ENCODE data around the gene ESAM. TPM values are rescaled to one million over a fixed set of nuclear protein-coding genes. Genes with fewer than 3 reads are reported as not detected.

The ESAM gene
- polyA plus RNA-seq, 1 donor (not counting 4 experiments of a cell fraction or from before 2014, with no cell fraction given) = 0.04 TPM

DNA sequence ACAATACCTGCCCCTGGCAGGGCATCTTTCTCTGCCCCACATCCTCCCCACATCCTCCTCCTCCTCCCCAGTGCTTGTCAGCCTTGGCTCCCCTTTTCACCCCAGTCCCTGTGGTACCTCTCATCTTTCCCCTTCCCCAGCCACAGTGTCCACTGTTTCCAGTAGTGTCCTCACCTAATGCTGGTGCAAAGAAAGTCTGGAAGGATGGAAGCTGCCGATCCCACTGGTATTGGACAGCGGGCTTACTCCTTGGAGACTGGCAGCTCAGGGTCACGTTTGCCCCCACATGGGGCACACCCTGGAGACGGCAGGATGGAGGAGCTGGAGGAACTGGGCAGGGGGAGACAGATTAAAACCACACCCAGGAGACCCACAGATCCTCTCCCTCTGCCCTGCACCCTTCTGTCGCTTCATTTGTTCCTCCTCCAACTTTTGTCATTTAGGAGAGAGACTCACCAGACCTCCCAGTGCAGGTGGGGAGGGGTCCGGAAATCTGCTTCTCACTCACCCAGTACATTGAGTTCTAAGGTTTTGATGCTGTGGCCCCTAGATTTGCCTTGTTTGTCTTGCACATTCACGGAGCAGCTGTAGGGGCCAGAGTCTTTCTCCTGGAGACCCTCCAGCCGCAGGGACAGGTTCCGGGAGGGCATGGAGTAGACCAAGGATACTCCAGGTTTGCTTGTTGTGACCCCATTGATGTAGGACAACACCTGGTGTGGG lies 5.9 kb downstream of the ESAM start:
- Histone ChIP-seq H3K27ac (ENCODE audit: control insufficient read depth, insufficient read depth, low read length) (no peak overlapping the region), H3K79me2 (ENCODE audit: control insufficient read depth, insufficient read depth, low read length) (no peaks in the 10 kb centered on the region), H3K9me1 (ENCODE audit: control insufficient read depth, extremely low read depth, insufficient read depth, low read length) (no peaks in the 10 kb centered on the region), H3K36me3 (ENCODE audit: control insufficient read depth in 2 of 2, extremely low read depth in 1 of 2, insufficient read depth in 2 of 2, low read length in 2 of 2) (no peaks in the 10 kb centered on the region), H3K27me3 (ENCODE audit: control insufficient read depth, extremely low read depth, insufficient read depth, low read length) (peaks cover 83% of the 10 kb centered on the region), H3K9ac (ENCODE audit: control insufficient read depth, extremely low read depth, insufficient read depth, low read length) (no peak overlapping the region), H3K9me3 (ENCODE audit: control insufficient read depth, low read depth, low read length) (no peaks in the 10 kb centered on the region), H3K4me3 (ENCODE audit: control insufficient read depth in 2 of 3, extremely low read depth in 1 of 3, insufficient read depth in 2 of 3, low read depth in 1 of 3, low read length in 3 of 3) (no peak overlapping the region), H2AFZ (ENCODE audit: control insufficient read depth, low read length) (no peak overlapping the region), H4K20me1 (ENCODE audit: control insufficient read depth, extremely low read depth, insufficient read depth, low read length) (no peaks in the 10 kb centered on the region), H3K4me1 (ENCODE audit: control insufficient read depth, extremely low read depth, insufficient read depth, low read length) (peaks cover 9% of the 10 kb centered on the region), H3K4me2 (ENCODE audit: control insufficient read depth, extremely low read depth, insufficient read depth, low read depth, low read length) (no peak overlapping the region)
- dilution Hi-C loops (cut with MboI; ENCODE audit: extremely low pct_ligation_motif_present, low sequenced_read_pairs) = no loop called here
- FAIRE-seq (no peak), DNase-seq (ENCODE audit: low read depth, low spot score) (no peak)
- TF ChIP-seq, protein P1, sequence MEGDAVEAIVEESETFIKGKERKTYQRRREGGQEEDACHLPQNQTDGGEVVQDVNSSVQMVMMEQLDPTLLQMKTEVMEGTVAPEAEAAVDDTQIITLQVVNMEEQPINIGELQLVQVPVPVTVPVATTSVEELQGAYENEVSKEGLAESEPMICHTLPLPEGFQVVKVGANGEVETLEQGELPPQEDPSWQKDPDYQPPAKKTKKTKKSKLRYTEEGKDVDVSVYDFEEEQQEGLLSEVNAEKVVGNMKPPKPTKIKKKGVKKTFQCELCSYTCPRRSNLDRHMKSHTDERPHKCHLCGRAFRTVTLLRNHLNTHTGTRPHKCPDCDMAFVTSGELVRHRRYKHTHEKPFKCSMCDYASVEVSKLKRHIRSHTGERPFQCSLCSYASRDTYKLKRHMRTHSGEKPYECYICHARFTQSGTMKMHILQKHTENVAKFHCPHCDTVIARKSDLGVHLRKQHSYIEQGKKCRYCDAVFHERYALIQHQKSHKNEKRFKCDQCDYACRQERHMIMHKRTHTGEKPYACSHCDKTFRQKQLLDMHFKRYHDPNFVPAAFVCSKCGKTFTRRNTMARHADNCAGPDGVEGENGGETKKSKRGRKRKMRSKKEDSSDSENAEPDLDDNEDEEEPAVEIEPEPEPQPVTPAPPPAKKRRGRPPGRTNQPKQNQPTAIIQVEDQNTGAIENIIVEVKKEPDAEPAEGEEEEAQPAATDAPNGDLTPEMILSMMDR (optimal IDR thresholded peaks at IDR 0.05 in 1 of 3, IDR thresholded peaks at IDR 0.05 in 1 of 3, conservative IDR thresholded peaks at IDR 0.05 in 1 of 3; ENCODE audit: extremely low read depth in 1 of 3, insufficient read depth in 2 of 3, low read length in 3 of 3) = no peak
- peak; percentile 8 for TF ChIP-seq EZH2 (IDR thresholded peaks at IDR 0.05; ENCODE audit: low read length)

DNA sequence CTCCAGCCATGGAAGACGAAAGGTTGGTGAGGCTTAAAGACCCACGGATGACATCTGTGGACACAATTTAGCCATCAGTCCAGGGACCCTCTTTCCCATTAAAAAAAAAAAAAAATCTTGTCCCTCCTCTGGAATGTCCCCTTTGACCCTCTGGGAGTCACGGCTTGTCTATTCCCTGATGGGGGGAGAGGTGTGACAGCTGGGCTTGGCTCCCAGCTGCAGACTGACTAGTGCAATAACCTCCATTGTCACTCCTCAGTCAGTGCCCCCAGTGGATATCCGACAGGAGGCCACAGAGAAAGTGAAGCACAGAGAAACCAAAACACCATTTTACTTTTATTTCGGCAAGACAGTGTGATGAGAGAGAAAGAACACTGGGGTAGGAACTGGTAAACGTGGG lies 7.4 kb downstream of the ESAM start:
- Histone ChIP-seq H3K4me2 (ENCODE audit: control insufficient read depth, extremely low read depth, insufficient read depth, low read depth, low read length) (no peak overlapping the region), H3K9me1 (ENCODE audit: control insufficient read depth, extremely low read depth, insufficient read depth, low read length) (no peaks in the 10 kb centered on the region), H3K27me3 (ENCODE audit: control insufficient read depth, extremely low read depth, insufficient read depth, low read length) (peaks cover 77% of the 10 kb centered on the region)

More for the DNA sequence above, 7.4 kb downstream of the ESAM start:
- no peak overlapping the region for H2AFZ ChIP-seq (ENCODE audit: control insufficient read depth, low read length)
- FAIRE-seq (no peak), DNase-seq (ENCODE audit: low read depth, low spot score) (no peak)
- H3K9me3 ChIP-seq (ENCODE audit: control insufficient read depth, low read depth, low read length) = no peaks in the 10 kb centered on the region
- no peak overlapping the region for H3K27ac ChIP-seq (ENCODE audit: control insufficient read depth, insufficient read depth, low read length)
- no peak overlapping the region for H3K4me3 ChIP-seq (ENCODE audit: control insufficient read depth in 2 of 3, extremely low read depth in 1 of 3, insufficient read depth in 2 of 3, low read depth in 1 of 3, low read length in 3 of 3)
- H3K4me1 ChIP-seq (ENCODE audit: control insufficient read depth, extremely low read depth, insufficient read depth, low read length) = peaks cover 9% of the 10 kb centered on the region
- H3K79me2 ChIP-seq (ENCODE audit: control insufficient read depth, insufficient read depth, low read length) = no peaks in the 10 kb centered on the region
- H4K20me1 ChIP-seq (ENCODE audit: control insufficient read depth, extremely low read depth, insufficient read depth, low read length) = no peaks in the 10 kb centered on the region
- TF ChIP-seq, protein P1 (optimal IDR thresholded peaks at IDR 0.05 in 1 of 3, IDR thresholded peaks at IDR 0.05 in 1 of 3, conservative IDR thresholded peaks at IDR 0.05 in 1 of 3; ENCODE audit: extremely low read depth in 1 of 3, insufficient read depth in 2 of 3, low read length in 3 of 3) = no peak
- no peak for TF ChIP-seq EZH2 (IDR thresholded peaks at IDR 0.05; ENCODE audit: low read length)
- H3K36me3 ChIP-seq (ENCODE audit: control insufficient read depth in 2 of 2, extremely low read depth in 1 of 2, insufficient read depth in 2 of 2, low read length in 2 of 2) = no peaks in the 10 kb centered on the region
- H3K9ac ChIP-seq (ENCODE audit: control insufficient read depth, extremely low read depth, insufficient read depth, low read length) = no peak overlapping the region
- dilution Hi-C loops (cut with MboI; ENCODE audit: extremely low pct_ligation_motif_present, low sequenced_read_pairs) = no loop called here
